ENCODE results near the gene FOXK2. TPM values are rescaled to one million over a fixed set of nuclear protein-coding genes. Genes with fewer than 3 reads are reported as not detected.

FOXK2 gene
- total RNA-seq, 1 experiment from 2014 or later: 107 TPM

DNA sequence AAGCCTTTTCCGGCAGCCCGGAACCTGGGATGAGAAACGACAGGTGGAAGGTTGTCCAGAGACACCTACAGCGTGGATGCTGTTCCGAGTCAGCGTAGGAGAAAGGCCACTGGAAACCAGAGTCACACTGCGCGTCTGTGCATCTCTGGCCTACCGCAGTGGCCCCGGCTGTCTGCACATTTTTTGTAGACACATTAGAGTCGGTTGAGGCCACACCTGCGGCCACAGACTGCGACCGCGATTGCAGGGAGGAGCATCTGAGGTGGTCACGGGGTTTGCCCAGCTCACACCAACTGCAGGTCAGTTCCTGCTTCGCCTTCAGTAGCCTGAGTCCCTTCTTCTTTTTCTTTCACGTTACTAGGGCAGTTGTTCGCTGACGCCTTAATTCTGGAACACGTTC is 76.4 kb downstream of the FOXK2 start:
- DNase-seq (ENCODE audit: low spot score): no peak
- H3K27me3 ChIP-seq (replicated peaks; ENCODE audit: insufficient read depth, low read depth, low read length, poor library complexity): no peaks in the 10 kb centered on the region
- ChIA-PET CTCF (no interaction called here), POLR2A (ENCODE audit: low non-redundant PET) (no interaction called here)
- H3K27ac ChIP-seq (ENCODE audit: low read depth, low read length, poor library complexity, severe bottlenecking): no peak overlapping the region
- H3K4me3 ChIP-seq (ENCODE audit: low read depth, low read length, poor library complexity, severe bottlenecking): no peak overlapping the region
- intact Hi-C loops (cut with micrococcal nuclease; ENCODE audit: unreplicated experiment): no loop called here
- H3K4me1 ChIP-seq (ENCODE audit: insufficient read depth, low read length, poor library complexity, severe bottlenecking): peaks cover 11% of the 10 kb centered on the region
- peaks cover 55% of the 10 kb centered on the region for H3K36me3 ChIP-seq (ENCODE audit: insufficient read depth, low read length, poor library complexity, severe bottlenecking)
- TF ChIP-seq, protein P1, sequence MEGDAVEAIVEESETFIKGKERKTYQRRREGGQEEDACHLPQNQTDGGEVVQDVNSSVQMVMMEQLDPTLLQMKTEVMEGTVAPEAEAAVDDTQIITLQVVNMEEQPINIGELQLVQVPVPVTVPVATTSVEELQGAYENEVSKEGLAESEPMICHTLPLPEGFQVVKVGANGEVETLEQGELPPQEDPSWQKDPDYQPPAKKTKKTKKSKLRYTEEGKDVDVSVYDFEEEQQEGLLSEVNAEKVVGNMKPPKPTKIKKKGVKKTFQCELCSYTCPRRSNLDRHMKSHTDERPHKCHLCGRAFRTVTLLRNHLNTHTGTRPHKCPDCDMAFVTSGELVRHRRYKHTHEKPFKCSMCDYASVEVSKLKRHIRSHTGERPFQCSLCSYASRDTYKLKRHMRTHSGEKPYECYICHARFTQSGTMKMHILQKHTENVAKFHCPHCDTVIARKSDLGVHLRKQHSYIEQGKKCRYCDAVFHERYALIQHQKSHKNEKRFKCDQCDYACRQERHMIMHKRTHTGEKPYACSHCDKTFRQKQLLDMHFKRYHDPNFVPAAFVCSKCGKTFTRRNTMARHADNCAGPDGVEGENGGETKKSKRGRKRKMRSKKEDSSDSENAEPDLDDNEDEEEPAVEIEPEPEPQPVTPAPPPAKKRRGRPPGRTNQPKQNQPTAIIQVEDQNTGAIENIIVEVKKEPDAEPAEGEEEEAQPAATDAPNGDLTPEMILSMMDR (conservative IDR thresholded peaks at IDR 0.05; ENCODE audit: low read depth, low read length): no peak
- BruUV-seq (replicated peaks): no TSS peak
- H3K9me3 ChIP-seq (ENCODE audit: low read depth, low read length, poor library complexity, severe bottlenecking): no peaks in the 10 kb centered on the region

DNA sequence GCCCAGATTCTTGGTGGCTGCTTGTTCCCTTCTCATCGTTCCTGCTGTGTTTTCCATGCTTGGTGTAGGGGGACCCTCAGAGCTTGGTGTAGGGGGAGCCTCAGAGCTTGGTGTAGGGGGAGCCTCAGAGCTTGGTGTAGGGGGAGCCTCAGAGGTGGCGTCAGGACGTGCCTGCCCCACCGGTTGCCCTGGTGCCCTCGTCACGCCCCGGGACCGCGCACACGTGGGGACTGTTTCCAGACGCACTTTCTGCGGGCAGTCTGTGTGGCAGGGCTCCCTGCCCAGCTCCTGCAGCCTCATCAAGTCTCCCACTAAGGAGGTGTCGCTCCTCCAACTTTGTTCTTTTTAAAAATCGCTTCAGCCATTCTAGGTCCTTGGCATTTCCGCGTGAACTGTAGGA is 76.8 kb downstream of the FOXK2 start:
- CTCF ChIA-PET: no interaction called here
- Histone ChIP-seq H3K4me1 (ENCODE audit: insufficient read depth, low read length, poor library complexity, severe bottlenecking) (peaks cover 11% of the 10 kb centered on the region), H3K27ac (ENCODE audit: low read depth, low read length, poor library complexity, severe bottlenecking) (no peak overlapping the region), H3K4me3 (ENCODE audit: low read depth, low read length, poor library complexity, severe bottlenecking) (no peak overlapping the region), H3K27me3 (replicated peaks; ENCODE audit: insufficient read depth, low read depth, low read length, poor library complexity) (no peaks in the 10 kb centered on the region), H3K9me3 (ENCODE audit: low read depth, low read length, poor library complexity, severe bottlenecking) (no peaks in the 10 kb centered on the region), H3K36me3 (ENCODE audit: insufficient read depth, low read length, poor library complexity, severe bottlenecking) (peaks cover 57% of the 10 kb centered on the region)
- intact Hi-C loops (cut with micrococcal nuclease; ENCODE audit: unreplicated experiment): no loop called here
- DNase-seq (ENCODE audit: low spot score): no peak
- TF ChIP-seq EZH2 (IDR thresholded peaks at IDR 0.05; ENCODE audit: borderline replicate concordance, low read depth, low read length, poor library complexity, severe bottlenecking): no peak
- TF ChIP-seq, protein P1 (conservative IDR thresholded peaks at IDR 0.05; ENCODE audit: low read depth, low read length): no peak
- POLR2A ChIA-PET (ENCODE audit: low non-redundant PET): no interaction called here
- BruUV-seq (replicated peaks): no TSS peak

DNA sequence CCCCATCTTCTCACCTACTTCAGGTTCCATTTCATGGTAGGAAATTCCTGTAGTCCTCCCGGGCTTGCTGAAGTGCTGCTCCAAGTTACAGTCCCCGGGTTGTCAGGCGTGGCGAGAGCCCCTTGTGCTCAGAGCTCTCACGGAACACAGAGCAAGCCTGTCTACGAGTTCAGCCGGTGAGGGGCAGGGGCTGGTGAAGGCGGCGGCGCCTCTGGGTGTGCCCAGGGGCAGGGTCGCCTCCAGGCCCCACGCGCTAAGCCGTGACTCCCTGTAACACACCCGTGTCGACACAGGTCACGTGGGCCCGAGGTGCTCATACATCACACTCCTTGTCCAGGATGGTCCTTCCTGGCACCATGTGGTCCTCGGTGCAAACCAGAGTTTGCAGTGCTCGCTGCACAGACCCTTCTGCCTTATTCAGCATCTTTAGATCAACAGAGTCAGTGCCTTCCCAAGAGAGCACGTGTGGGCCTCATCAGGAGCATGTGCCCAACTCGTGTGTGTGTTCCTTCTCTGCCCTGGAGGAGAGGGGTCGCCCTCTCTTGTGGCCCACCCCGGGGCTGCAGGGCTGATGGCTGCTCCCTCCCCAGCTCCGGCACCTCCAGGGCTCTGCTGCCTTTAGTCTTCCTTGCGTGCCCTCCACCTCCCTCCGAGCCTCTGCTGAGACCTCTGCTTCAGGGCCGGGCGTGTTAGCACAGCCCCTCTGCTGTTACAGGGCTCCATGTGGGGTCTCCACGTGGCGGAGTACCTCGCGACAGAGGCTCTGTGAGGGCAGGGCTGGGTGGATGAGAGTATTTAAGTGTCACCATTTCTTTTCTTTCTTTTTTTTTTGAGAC is 77.5 kb downstream of the FOXK2 start:
- DNase-seq (ENCODE audit: low spot score): no peak
- CTCF ChIA-PET: no interaction called here
- intact Hi-C loops (cut with micrococcal nuclease; ENCODE audit: unreplicated experiment): no loop called here
- H3K27ac ChIP-seq (ENCODE audit: low read depth, low read length, poor library complexity, severe bottlenecking): no peak overlapping the region
- no peaks in the 10 kb centered on the region for H3K27me3 ChIP-seq (replicated peaks; ENCODE audit: insufficient read depth, low read depth, low read length, poor library complexity)
- H3K36me3 ChIP-seq (ENCODE audit: insufficient read depth, low read length, poor library complexity, severe bottlenecking): peaks cover 65% of the 10 kb centered on the region
- POLR2A ChIA-PET (ENCODE audit: low non-redundant PET): no interaction called here
- BruUV-seq (replicated peaks): no TSS peak
- H3K9me3 ChIP-seq (ENCODE audit: low read depth, low read length, poor library complexity, severe bottlenecking): no peaks in the 10 kb centered on the region
- no peak overlapping the region for H3K4me3 ChIP-seq (ENCODE audit: low read depth, low read length, poor library complexity, severe bottlenecking)
- TF ChIP-seq EZH2 (IDR thresholded peaks at IDR 0.05; ENCODE audit: borderline replicate concordance, low read depth, low read length, poor library complexity, severe bottlenecking): no peak
- TF ChIP-seq, protein P1 (conservative IDR thresholded peaks at IDR 0.05; ENCODE audit: low read depth, low read length): no peak
- H3K4me1 ChIP-seq (ENCODE audit: insufficient read depth, low read length, poor library complexity, severe bottlenecking): peaks cover 11% of the 10 kb centered on the region
